Measurements from ENCODE around the gene RHOT2.
A peak's percentile ranks its signal among the peaks of the same experiment; 100 is the strongest.
"Not testable (repeated sequence)": the region's sequence is repeated elsewhere in the genome, so short reads cannot be mapped to it uniquely, and the experiment has no call there.

Gene RHOT2

DNA sequence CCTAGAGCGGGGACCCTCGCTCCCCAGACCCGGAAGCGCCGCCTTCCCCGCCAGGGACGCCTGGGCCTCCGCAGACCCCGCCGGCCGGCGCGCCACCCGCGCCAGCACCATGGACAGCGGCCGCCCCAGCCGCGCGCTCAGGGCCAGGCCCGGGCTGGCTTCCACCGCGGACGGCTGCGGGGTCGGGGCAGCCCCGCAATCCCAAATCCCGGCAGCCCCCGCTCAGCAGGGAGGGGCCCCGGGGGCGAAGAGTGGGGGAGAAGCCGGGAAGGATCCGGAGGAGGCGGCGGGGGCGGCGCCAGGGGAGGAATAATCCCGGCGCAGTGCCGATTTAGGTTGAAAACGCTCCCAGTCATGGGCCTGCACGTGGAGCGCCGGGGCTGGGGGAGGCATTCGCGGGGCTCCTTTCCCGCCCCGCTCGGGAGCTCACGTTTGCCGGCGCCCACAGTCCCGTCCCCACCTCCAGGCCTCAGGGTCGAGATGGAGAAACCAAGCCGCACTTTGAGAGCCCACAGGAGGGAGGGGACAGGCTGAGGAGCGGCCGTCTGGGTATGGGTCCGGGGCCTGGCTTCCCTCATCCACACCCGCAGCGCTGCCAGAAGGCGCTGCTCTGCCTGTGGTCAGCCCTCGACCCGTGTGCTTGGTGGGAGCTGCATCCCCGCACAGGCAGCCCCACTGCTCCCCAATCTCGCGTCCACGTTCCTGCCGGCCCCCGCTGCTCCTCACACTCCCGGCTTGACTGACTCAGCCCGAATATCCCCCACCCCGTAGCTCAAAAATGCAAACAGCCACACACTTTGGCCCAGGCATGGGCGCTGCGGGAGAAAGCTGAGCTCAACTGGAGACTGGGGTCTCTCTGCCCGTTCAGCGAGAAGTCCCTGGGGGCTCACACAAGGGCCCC is 33.0 kb downstream of the RHOT2 start:
- DNase-seq (ENCODE audit: low read depth) = no peak

DNA sequence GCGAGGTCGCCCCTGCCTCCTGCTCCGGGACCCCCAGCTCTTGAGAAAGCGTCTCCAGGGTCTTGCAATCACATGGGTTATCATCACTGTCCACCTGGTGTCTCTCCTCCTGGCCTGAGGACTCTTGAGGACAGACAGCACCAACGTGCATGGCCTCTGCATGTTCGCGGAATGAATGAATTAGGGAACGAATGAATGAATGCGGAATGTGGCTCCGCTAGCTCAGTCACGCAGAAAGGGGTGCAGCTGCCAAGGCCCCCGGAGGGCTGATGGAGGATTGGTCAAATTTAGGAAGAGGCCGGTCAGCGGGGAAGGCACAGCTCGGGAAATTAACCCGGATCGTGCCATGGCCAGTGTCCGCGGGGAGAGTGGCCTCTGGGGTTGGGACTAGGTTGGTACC is 34.4 kb downstream of the RHOT2 start:
- no peak for DNase-seq (ENCODE audit: low read depth)

DNA sequence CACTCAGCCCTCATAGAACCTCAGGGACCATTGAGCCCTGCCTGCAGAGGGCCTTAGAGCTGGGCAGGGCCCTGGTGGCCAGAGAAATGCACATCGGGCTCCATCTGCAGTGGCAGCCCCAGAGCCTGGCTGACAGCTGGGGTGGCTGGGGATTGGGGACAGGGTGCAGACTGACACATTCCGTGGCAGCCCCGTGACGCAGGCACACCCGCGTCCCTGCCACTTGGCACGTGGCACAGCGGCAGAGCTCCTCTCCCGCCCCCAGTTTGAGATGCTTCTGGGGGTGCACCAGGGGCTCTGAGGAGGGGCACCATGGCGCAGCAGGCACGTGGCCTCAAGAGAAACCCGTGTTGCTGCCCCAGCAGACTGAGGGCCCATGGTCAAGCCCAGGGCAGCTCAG is 35.5 kb downstream of the RHOT2 start:
- no peak for DNase-seq (ENCODE audit: low read depth)

DNA sequence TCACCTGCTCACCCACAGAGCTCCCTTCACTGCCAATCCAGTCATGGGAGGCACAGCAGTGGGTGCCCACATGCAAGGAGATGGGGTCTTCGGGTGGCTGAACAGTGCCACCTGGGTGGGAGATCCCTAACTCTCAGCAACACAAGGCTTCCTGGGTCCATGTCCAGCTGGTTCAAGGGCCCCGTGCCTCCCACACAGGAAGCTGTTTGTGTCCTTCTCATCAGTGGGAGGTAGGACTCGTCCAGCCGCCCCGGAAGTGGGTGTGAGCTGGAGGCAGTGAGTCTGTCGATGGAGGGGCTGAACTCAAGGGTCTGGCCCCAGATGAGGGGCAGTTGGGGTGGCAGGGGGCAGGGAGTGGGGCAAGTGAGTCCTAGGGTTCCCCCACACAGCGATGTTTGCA is 36.1 kb downstream of the RHOT2 start:
- DNase-seq (ENCODE audit: low read depth) = no peak

DNA sequence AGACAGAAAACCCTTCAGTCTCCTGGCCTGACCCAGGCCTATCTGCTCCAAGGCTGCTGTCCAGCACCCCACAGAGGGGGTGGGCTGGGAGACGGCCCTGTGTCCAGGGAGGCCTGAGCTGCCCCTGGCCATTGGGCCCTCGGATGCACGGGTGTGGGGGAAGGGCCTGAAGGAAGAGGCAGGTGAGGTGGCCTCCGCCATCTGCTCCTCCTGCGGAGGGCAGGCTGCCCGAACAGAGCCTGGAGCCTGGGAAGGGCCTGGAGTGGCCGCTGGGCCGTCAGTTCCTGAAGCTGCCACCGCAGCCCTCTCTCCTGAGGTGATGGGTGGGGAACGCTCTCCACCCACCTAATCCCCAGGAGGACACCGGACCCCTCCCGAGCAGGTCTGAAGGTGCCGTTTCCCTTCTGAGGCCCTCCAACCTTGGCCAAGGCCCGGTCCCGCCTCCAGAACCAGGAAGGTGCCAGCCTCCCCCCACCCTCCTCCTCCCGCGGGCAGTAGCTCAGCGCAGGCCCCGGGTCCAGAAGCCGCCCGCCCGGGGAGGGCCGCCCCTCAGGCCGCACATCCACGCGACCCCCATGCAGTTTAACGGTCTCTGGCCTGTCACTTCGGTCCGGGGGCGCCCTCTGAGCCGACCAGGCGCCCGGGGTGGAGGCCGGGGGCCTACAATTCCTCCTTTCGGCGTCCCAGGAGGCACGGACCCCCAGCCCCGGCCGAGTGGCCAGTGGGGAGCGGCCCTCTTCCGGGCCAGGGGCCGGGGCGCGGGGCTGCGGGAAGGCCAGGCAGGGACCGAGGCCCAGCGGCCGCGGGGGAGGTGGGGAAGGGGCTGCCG is 36.8 kb downstream of the RHOT2 start:
- DNase-seq (ENCODE audit: low read depth) = no peak

DNA sequence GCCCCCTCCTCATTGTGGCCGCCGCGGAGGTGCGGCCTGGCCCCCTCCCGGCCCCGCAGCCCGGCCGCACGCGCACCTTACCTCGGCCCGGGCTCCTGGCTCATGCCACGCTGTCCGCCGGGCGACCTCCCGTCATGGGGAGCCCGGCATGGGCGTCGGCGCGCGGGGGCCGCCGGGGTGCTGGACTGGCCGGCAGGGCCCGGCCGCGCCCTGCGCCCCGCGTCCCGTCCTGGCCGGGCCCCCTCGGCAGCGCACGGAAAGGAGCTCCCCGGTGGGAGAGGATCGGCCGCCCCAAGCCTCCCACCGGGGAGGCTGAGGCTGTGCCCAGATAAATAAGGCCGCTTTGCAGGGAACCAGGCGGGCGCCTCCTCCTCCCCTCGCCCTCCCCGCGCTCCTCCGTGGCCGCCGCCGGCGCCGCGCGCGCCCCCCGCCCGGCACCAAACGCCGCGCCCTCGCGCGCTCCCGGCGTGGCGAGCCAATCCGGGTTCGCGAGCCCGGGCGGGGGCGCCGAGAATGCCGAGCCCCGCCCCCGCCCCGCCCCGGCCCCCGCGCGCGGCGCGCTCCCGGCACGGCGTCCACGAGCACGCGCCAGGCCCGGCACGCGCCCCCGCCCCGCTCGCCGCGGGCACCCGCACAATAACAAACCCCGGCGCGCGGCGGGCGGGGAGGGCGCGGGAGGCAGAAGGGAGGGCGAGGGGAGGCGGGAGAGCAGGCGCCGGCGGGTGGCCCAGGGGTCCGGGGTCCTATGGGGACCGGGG is 37.7 kb downstream of the RHOT2 start, which contains the start of gene FBXL16:
FBXL16 (minus strand) TSS at position 371 of the 758 bp plus-strand sequence. CDS start 8,396 bp downstream, outside the sequence.
- no peak for DNase-seq (ENCODE audit: low read depth)

DNA sequence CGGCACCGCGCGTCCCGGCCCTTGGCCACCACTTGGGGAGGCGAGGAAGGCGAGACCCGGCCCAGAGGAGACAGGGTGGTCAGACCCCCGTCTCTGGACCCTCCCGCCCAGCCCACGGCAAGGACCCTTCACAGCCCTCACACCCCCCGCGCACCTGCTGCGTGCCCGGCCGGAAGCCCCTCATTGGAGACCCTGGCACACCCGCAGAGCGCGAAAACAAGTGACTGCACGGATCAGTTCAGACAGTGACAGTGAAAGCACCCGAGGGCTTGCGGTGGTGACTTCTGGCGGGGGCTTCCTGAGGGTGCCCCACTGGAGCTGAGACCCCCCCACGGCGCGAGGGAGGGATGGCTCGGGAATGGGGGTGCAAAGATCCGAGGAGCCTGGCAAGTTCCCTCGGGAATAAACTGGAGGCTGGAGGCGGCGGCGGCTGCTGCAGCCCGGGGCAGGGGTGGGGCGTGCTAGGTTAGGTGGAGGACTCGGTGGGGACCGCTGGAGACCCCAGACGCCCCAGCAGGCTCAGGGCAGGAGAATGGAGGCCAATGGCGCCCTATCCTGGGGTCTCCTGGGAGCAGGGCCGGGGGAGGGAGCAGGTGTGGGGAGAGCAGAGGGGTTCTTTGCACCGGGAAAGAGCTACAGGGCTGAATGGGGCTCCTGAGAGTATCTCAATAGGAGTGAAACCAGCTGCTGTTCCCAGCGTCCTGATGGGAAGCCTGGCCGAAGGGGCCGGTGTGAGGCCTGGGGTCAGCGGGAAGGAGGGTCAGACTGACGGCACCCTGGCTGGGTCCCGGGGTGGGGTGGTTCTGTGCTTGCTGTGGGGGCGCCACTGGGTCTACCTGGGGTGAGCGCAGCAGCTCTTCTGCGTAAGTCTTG is 38.5 kb downstream of the RHOT2 start:
- no peak for DNase-seq (ENCODE audit: low read depth)

DNA sequence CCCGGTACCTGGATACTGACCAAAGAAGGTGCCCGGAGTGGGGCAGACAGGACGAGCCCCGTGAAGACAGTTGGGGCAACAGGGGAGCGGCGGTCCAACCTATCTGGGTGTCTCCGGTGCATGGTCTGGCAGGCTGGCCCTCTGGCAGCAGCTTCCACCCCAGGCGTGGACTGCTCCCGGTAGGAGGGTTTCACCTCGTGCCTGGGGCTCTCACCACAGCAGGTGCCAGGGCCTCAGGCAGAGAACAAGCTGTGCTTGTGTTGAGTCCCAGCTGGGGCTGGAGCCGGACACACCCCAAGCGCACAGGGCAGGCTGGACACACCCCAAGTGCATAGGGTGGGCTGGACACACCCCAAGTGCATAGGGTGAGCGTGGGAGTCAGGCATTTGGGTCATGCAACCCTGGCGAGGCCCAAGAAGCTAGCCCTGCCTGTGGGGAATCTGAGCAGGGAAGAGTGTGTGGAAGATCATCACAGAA is 39.2 kb downstream of the RHOT2 start:
- no peak for DNase-seq (ENCODE audit: low read depth)

DNA sequence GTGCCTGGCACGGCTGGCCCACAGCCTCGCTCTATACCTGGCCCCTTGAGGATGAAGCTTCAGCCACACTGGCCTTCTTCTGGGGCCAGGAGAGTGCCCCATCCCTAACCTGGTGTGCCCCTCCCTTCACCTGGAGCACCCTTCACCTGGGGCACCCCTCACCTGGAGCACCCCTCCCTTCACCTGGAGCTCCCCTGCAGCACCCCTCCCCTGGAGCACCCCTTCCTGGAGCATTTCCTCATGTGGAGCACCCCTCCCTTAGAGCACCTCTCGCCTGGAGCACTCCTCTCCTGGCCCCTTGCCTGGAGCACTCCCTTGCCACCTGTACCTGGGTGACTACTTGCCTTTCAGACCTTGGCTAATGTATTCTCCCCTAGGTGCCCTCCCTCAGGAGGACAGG is 40.1 kb downstream of the RHOT2 start:
- DNase-seq (ENCODE audit: low read depth) = no peak

DNA sequence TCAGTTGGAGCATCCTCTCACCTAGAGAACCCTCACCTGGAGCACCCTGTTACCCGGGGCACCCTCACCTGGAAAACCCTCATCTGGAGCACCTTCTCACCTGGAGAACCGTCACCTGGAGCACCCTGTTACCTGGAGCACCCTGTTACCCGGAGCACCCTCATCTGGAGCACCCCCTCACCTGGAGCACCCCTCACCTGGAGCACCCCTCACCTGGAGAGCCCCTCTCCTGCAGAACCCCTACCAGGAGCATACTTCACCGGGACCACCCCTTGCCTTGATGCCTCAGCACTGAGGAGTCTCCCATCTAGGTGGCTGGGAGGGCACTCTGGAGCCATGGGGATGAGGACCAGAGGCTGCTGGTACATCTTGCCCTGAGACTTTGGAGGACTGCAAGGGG is 41.0 kb downstream of the RHOT2 start:
- no peak for DNase-seq (ENCODE audit: low read depth)

DNA sequence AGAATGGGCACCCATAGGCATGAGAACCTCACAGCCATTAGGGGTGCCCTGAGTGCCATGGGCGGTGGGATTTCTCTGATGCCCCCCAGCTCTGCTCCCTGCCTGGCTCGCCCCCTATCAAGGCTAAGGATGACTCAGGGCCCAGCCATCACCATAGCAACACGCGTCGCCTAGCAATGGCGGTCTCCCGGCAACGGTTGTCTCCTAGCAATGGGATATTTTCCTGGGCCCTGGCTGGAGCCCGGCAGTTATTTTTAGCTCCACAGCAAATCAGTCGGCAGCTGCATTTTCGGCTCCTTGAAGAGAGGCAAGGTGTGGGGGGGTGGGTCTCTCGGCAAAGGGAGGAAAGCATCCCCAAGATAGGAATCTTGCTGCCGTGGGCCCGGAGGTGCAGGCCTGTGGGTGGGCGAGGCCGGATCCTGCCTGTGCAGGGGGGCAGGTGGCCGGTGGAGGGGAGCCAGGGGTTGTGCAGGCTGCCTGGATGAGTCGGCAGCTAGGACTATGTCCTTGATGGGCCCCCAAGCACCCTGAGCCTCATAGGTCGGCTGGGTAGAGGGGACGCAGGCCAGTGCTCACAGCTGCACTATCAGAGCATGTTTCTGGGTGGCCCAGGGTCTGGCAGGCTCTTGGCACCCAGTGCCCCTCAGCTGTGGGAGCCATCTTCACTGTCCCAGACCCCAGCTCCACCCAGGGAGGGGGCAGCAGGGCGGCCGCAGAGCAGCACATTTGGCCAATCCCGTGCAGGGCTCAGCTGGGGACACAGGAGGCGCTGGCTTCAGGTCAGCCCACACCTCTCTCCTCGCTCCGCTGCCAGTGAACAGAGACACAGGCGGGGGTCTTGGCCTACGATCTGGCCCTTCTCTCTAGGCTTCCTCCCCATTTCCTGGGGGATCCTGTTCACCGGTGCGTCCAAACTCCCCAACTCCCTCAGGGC is 41.9 kb downstream of the RHOT2 start:
- DNase-seq (ENCODE audit: low read depth) = no peak

DNA sequence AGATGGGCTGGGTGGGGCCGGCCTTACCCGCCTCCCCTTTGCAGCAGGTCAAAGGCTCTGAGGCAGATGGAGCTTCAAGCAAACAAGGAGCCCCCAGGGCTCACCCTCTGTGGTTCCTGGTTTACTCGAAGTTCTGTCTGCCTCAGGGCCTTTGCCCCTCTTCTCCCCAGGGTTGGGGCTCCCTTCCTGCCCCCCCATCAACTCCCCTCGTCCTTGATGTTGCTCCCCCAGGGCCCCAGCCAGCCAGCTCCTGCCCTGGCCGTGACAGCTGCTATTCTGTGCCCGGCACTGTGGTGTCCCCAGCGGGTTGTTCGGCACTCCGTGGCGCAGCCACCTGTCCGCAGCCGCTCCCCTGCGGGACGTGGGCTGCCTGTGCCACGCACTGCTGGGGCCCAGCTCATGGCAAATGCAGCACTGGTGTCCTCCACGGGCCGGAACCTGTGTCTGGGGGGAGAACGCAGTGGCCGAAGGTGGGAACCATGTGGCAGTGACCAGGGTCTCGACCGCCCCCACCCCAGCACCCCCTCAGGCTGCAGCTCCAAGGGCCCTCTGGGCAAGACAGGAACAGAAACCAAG is 42.7 kb downstream of the RHOT2 start:
- DNase-seq (ENCODE audit: low read depth) = no peak

DNA sequence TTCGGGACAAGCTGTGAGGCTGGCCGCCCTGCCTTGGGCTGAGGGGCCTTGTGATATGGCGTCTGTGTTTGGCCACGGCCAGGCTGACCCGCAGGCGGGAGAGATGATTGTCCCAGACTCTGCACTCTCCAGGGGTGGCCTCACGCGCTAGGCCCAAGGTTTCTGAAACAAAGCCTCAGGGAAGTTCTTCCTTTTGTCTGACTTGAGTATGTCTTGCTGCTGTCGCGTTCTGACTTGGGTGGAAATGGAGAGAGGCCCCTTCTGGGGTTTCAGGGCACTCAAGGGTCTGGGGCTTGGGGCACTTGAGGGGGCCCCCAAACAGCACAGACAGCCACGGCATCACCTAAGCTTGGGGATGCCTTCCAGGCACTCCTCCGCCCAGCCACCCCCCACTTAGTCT is 43.2 kb downstream of the RHOT2 start:
- no peak for DNase-seq (ENCODE audit: low read depth)

DNA sequence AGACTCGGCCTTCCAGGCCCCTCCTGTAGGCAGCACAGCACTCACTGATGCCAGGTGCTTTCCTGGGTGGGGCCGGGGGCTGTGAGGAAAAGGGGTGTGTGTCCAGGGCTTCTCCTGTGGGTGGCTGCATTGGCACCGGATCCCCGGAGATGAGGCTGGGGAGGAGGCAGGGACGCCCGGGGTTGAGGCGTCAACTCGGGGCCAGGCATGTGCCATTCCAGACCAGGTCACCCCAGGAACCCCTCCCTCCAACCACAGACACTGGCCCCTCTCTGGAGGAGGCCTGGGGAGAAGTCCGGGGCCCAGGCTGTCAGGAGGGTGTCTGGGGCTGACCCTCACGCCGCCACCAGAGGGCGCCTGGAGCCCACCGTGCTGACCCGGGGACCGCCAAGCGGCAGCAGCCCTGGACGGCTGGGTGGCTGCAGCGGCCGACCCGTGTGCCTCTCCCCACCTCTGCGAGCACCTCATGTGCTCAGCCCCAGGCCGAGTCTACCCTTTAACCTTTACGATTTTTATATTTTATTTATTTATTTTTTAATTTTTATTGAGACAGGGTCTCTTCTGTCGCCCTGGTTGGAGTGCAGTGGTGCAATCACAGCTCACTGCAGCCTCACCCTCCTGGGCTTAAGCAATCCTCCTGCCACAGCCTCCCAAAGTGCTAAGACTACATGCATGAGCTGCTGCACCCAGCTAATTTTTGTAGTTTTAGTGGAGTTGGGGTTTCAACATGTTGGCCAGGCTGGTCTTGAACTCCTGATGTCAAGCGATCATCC is 43.8 kb downstream of the RHOT2 start:
- DNase-seq (ENCODE audit: low read depth) = peak; percentile 56

DNA sequence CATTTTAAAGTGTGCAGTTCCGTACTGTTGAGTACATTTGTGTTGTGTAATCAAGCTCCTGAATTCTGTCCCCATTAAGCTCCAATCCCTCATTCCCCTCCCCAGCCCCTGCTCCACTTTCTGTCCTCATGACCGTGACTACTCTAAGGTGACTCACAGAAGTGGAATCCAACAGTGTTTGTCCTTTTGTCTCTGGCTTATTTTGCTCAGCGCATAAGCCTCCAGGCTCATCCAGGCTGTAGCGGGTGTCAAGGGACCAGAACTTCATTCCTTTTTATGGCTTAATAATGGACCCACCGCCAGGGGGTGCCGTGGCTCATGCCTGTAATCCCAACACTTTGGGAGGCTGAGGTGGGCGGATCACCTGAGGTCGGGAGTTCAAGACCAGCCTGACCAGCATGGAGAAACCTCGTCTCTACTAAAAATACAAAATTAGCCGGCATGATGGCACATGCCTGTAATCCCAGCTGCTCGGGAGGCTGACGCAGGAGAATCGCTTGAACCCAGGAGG is 44.9 kb downstream of the RHOT2 start:
- not testable (repeated sequence) for DNase-seq (ENCODE audit: low read depth)

DNA sequence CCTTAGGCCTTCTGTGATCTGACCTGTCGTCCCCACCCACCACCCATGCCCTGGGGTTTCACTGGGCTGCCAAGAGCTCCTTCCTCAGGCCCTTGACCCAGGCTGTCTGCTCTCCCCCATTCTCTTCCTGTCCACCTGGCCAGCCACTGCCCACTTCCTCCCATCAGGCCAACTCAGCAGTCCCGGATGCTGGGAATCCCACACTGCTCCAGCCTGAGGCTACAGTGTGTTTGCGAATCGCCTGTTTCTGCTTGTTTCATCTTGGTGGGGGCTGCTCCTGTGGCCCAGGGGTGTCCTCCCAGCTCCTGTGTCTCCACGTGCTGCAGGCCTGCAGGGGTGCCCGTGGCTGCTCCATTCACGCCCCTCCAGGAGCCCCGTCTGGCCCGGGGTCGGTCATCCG is 46.1 kb downstream of the RHOT2 start:
- no peak for DNase-seq (ENCODE audit: low read depth)

DNA sequence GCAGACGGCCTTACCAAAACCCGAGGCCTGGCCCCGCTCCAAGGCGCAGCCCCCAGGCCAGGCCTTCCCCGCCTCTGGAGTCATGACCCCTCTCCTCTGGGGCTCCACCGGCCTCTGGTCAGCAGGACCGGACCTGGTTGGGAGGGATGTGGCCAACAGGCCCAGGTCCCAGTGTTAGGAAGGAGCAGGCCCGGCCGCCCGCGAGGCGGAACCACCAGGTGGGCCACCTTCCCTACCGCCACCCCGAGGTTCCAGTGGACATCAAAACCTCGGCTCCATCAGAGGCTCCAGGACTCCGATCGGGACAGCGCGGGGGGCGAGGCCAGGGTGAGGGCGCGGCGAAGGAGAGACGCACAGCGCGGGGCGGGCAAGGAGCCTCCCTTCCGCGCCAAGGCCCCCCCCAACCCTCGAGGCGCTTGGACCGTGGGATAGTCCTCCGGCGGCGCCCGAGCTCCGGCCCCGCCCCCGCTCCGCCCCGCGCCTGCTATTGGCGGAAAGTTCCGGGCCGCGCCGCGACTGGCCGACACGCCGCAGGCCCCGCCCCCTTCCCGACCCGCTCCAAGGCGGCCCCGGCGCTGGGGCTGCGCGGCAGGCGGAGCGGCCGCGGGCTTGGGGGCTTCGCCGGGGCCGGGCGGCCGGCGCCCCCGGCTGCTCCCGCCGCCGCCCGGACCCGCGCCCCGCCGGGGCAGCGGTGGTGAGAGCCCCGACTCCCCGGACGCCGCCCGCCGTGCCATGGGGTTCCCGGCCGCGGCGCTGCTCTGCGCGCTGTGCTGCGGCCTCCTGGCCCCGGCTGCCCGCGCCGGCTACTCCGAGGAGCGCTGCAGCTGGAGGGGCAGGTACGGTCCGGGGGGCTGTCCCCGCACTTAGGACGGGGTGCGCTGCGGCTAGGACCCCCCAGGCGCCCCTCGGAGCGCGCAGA is 46.9 kb downstream of the RHOT2 start, which contains the start of gene METRN:
METRN (plus strand) TSS at position 561 of the 919 bp plus-strand sequence; CDS start at position 733, 172 bp downstream.
- peak; percentile 74 for DNase-seq (ENCODE audit: low read depth)
